LHCN-M2 (cell line): ENCODE measurements around the gene NENF. TPM values are rescaled to one million over a fixed set of nuclear protein-coding genes. Genes with fewer than 3 reads are reported as not detected.
A peak's percentile ranks its signal among the peaks of the same experiment; 100 is the strongest.
"Not testable (repeated sequence)": the region's sequence is repeated elsewhere in the genome, so short reads cannot be mapped to it uniquely, and the experiment has no call there.

Experiments
- DNase-seq: peaks from one replicate; pipeline ENCODE4 v3.0.0-alpha.2; 2012; ENCODE audit warnings: low read depth
- polyA plus RNA-seq: library from polyadenylated mRNA; unstranded; fragments of >200 nt; gene quantifications from one replicate; pipeline ENCODE4 v1.2.1, GENCODE V29; 2012; ENCODE audit warnings: missing spikeins
- total RNA-seq: library from RNA; depleted of rRNA; stranded (reverse); fragments of >200 nt; gene quantifications from 2 replicates; pipeline ENCODE4 v1.2.3, GENCODE V29; 2014; rRNA removed

Gene NENF
- total RNA-seq = 58.0 and 63.1 TPM in 2 replicates
- polyA plus RNA-seq = 84.5 TPM

DNA sequence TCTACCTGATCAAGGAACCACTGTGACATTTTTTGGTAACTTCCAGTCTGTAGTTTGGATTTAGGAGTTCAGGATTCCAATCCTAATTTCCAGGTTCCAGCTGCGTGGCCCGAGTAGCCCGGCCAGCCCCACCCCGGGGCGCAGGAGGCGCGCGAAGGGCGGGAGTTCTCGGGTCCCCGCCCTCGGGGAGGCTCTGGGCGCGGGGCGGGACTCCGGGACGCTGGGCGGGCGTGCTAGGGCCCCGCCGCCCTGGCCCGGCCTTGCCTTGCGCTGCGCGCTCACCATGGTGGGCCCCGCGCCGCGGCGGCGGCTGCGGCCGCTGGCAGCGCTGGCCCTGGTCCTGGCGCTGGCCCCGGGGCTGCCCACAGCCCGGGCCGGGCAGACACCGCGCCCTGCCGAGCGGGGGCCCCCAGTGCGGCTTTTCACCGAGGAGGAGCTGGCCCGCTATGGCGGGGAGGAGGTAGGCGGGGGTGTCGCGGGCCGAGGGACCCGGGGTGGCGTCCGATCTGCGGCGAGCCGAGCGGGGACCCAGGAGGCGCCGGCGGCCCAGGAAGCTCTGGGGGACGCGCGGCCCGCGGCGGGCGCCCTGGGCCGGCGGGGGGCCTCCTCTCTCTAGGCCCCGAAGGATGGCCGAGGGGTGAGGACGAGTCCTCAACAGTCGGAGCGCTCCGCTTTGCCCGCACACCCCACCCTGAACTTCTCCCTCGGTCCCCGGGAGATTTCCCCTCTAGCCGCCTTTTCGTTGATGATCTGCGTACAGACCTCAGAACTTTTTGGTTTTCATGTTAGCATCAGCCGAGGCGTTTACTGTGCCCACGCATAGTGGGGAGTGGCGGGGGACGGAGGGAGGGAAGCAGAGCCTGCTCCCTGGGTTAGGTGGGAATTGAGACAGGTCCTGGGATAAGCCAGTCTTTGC is at the start of gene NENF:
TSS of gene NENF (plus strand) at position 260 of the 916 bp plus-strand sequence. CDS start at position 284, 24 bp downstream.
- DNase-seq = peak; percentile 76

GRCh38 chr1:212386029-212386428 is 46.7 kb upstream of the NENF start:
- no peak for DNase-seq

- DNase-seq = no peak
Observed at GRCh38 chr1:212388985-212389716, 43.6 kb upstream of the NENF start.

- DNase-seq = not testable (repeated sequence)
Observed at GRCh38 chr1:212395678-212396437, 36.9 kb upstream of the NENF start.

DNA sequence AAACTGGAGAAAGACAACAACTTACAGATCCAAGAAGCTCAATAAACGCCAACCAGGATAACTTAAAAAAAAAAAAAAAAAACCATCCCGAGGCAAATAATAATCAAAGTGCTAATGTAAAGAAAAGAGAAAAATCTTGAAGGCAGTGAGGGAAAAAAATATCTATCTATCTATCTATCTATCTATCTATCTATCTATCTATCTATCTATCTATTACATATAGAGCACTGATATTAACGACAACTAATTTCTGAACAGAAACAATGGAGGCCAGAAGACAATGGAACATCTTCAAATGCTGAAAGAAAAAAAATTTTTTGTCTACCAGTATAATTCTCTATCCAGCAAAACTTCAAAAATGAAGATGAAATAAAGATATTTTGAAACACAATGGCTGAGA is 36.1 kb upstream of the NENF start:
- DNase-seq = no peak

GRCh38 chr1:212397171-212397570 is 35.5 kb upstream of the NENF start:
- DNase-seq = no peak

DNA sequence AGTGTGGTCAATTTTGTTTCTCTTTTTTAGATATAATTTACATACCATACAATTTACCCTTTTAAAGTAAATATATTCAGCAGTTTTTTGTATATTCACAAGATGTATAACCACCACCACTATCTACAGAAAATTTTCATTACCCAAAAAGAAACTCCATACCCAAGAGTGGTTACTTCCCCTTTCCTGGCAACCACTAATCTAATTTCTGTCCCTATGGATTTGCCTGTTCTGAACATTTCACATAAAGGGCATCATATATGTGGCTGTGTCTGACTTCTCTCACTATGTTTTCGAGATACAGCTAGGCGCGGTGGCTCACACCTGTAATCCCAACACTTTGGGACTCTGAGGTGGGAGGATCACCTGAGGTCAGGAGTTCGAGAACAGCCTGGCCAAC is 31.7 kb upstream of the NENF start:
- no peak for DNase-seq

- peak; percentile 55 for DNase-seq
Observed at GRCh38 chr1:212401838-212402582, 30.7 kb upstream of the NENF start.

- no peak for DNase-seq
Observed at GRCh38 chr1:212402666-212403321, 29.9 kb upstream of the NENF start.

DNA sequence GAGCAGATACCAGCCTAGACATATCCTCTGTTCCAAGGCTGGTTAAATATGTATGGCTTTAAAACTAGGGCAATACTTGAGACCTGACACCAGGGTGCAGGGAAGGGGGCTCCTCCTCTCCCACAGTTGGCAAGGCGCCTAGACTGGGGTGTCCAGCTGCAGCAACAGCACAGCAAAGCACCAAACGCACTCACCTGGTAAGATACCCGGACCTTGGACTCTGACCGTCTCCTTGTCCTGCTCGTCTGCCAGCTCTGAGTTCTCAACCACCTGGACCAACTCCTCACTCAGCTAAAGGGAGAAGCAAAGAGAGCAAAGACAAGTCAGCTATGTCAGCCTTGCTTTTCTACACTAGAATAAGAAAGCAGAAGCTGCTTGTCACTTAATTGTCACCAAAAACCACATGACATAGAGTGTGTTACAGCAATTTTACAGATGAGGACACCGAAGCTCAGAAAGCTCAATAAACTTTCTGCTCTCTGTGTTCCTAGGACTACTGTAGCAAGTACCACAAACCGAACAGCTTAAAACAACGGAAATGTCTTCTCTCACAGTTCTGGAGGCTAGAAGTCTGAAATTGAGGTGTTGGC is 22.4 kb upstream of the NENF start:
- DNase-seq = no peak

DNA sequence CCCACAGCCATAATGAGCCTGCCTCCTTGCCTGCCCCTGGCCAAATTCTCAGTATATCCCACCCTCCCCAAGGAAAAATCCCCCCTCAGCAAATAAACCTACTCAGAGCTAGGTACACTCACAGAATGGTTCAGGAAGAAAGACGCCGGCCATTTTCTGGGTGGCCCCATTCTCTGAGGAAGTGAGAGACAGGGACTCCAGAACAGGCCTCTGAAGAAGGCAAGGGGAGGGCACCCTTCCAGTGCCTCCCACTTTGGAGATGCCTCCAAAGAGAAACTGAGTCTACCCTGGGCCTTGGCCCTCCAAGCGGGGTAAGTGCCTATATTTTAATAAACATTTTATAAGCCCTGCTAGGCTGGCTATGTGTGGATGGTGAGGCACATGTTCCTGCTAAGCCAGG is 20.3 kb upstream of the NENF start:
- DNase-seq = no peak

GRCh38 chr1:212413902-212414327 is 18.8 kb upstream of the NENF start:
- DNase-seq = no peak

GRCh38 chr1:212414328-212415106 is 18.2 kb upstream of the NENF start, which contains the start of gene PACC1:
PACC1 (minus strand) TSS chr1:212414886; CDS start chr1:212414757, 129 bp downstream.
- DNase-seq = peak; percentile 81

DNA sequence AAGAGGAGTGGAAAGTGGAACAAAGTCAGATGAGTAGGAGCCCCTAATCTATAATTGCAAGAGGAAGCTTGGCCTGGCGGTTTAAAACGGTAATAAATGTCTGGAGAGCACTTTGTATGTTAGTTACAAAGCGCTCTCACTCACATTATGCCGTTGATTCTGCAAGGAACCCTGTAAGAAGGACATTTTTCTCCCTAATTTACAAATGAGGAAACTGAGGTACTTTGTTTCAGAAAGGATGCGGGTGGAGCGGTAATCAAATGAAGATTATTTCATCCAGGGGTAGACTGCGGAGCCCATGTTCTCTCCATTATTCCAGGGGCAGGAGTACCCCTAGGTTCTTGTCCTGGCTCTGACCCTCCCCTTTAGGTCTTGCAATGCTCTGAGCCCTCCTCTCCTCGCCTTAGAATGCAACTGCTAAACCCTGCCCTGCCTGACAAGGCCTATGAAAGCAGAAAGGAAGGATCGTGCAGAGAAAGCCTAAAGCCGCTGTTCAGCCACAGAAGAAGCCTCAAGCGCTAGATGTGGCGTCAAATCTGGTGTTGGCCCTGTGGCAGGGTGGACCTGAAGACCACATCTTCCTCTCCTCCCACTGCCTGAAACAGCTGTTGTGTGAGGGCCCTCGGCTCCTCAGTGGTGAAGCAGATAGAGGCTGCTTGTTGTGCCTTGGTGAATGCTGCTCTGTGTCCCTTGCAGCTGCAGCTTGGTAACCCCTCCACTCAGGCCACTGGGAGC is 17.4 kb upstream of the NENF start:
- DNase-seq = no peak

DNA sequence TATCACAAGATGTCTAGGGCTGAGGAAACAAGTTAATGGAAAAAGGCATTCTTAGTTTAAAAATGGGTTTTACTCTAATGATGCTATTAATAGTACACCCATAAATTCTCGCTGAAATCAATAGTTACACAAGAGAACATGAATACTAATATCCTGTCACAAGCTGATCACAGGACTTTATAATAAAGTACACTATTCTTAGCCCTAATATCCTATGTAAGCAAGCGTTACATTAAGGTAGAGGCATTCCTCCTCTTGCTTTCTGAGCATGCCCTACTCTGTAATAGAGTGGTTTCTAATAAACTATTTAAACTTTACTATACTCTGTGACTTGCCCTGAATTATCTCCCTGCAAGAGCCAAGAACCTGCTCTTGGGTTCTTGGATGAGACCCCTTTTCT is 11.6 kb upstream of the NENF start:
- DNase-seq = no peak

DNA sequence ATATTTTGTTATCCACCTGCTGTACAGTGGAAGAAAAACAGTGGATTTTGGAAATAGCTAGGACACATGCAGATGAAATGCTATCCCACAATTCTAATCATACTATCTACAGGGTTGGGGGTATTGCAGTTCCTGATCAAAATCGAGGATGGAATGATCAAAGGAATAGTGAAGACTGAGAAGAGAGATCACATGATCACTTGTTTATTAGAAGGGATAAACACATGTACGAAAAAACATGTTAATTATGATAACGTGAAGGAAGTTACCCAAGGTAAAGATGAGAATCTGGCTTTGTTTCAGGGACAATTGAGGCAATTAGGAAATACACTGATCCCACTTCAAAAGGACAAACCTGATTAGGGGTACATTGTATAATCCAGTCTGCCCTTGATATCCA is 8.8 kb upstream of the NENF start:
- no peak for DNase-seq

GRCh38 chr1:212428496-212428895 is 4.2 kb upstream of the NENF start:
- no peak for DNase-seq

DNA sequence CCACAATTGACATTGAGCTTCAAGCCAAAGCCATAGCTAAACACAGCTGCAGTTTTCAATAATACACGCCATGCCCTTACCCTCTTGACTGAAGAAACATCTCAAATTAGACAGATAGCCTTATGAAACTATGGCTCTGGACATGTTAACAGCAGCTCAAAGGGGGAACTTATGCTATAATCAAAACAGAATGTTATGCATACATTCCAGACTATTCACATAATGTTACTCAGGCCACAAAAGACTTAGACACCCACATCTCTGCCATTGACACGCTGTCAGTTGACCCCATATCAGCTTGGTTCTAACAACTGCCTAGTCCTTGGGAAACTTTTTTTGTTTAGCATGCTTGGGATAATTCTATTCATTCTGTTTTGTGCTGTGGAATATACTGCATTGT is 2.3 kb upstream of the NENF start:
- no peak for DNase-seq
